ENCODE results near the gene CINP. TPM values are rescaled to one million over a fixed set of nuclear protein-coding genes. Genes with fewer than 3 reads are reported as not detected.

CINP gene
- total and polyA plus RNA-seq, 2 of the 13 experiments (the other 11 are each of a cell fraction or from before 2014, with no cell fraction given): 32.8 to 42.8 TPM

DNA sequence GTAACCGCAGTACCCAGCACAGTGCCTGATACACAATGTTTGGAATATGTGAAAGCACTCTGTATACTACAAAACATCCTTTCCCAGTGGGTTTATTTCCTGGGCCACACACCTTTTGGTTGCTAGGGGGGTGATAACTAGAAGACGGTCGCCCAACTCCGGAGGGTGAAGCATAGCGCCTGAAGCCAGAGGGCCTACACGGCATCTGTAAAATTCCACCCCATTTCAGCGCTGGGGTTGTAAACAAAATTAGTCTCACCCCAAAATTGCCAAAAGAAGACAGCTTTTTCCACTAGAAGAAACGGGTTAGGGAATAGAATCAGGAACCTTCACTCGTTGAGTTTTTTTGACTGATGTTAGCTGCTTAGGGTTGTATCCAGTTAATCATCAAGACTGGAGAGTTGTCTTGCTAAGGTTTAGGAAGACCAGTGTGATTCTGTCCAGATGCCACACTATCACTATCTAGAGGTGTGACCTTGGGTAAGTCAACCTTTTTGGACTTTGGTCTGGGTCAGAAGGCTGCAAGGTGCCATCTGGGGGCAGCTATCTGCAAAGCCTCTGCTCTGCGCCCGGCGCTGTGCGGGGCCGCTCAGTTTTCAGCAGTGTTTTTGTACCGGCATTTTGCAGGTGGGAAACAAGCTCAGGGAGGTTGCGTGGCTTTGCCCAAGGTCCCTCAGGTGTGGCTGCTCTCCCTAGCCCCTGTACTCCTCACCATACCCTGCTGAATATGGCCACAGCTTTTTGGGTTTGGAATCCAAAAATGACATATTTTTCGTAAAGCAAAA lies 41.8 kb downstream of the CINP start (continued):
- TF ChIP-seq, protein P1, sequence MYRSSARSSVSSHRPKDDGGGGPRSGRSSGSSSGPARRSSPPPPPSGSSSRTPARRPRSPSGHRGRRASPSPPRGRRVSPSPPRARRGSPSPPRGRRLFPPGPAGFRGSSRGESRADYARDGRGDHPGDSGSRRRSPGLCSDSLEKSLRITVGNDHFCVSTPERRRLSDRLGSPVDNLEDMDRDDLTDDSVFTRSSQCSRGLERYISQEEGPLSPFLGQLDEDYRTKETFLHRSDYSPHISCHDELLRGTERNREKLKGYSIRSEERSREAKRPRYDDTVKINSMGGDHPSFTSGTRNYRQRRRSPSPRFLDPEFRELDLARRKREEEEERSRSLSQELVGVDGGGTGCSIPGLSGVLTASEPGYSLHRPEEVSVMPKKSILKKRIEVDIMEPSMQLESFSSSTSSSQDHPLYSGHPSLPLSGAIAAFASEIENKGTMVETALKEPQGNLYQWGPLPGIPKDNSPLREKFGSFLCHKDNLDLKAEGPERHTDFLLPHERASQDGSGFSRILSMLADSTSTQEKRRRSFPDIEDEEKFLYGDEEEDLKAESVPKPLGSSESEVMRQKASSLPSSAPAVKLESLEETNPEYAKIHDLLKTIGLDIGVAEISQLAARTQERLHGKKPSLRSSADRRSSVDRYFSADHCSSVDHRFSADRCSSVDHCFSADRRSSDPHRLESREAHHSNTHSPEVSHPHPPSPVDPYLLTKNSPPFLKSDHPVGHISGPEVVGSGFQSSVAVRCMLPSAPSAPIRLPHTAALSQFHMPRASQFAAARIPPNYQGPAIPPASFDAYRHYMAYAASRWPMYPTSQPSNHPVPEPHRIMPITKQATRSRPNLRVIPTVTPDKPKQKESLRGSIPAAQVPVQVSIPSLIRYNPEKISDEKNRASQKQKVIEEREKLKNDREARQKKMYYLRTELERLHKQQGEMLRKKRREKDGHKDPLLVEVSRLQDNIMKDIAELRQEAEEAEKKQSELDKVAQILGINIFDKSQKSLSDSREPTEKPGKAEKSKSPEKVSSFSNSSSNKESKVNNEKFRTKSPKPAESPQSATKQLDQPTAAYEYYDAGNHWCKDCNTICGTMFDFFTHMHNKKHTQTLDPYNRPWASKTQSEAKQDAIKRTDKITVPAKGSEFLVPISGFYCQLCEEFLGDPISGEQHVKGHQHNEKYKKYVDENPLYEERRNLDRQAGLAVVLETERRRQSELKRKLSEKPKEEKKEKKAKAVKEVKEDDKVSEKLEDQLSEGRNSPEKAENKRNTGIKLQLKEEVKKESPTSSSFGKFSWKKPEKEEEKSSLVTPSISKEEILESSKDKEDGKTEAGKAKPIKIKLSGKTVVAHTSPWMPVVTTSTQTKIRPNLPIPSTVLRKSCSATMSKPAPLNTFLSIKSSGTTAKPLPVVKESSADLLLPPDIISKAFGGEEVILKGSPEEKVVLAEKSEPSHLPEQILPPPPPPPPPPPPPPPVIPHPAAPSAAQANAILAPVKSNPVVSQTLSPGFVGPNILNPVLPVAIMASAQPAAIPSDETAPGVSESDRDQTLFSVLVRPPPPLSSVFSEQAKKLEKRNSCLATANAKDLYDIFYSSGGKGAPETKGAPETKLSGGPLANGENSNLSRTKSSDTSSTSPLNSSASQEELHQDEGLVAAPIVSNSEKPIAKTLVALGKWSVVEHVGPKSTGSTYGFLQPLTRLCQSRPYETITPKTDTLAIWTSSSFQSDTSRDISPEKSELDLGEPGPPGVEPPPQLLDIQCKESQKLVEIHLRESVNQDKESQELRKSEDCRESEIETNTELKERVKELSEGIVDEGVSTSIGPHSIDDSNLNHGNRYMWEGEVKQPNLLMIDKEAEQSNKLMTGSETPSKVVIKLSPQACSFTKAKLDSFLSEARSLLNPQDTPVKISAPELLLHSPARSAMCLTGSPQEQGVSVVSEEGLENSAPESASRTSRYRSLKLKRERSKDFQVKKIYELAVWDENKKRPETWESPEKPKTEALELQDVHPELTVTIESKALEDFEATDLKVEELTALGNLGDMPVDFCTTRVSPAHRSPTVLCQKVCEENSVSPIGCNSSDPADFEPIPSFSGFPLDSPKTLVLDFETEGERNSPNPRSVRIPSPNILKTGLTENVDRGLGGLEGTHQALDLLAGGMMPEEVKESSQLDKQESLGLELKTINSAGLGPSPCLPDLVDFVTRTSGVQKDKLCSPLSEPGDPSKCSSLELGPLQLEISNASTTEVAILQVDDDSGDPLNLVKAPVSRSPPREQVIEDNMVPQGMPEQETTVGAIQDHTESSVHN (CRISPR knock-in tag; IDR thresholded peaks at IDR 0.05): peak; percentile 43; the same call in 1 of the 2 replicates
- 0 out of 2 replicates have a peak, but pooled peaks have one; percentile 71 for TF ChIP-seq ZNF850 (CRISPR knock-in tag; conservative IDR thresholded peaks at IDR 0.05)
- peak; percentile 77; the same call in 1 of the 2 replicates for TF ChIP-seq ZNF788 (CRISPR knock-in tag; IDR thresholded peaks at IDR 0.05; ENCODE audit: borderline replicate concordance)
- TF ChIP-seq, protein P2, sequence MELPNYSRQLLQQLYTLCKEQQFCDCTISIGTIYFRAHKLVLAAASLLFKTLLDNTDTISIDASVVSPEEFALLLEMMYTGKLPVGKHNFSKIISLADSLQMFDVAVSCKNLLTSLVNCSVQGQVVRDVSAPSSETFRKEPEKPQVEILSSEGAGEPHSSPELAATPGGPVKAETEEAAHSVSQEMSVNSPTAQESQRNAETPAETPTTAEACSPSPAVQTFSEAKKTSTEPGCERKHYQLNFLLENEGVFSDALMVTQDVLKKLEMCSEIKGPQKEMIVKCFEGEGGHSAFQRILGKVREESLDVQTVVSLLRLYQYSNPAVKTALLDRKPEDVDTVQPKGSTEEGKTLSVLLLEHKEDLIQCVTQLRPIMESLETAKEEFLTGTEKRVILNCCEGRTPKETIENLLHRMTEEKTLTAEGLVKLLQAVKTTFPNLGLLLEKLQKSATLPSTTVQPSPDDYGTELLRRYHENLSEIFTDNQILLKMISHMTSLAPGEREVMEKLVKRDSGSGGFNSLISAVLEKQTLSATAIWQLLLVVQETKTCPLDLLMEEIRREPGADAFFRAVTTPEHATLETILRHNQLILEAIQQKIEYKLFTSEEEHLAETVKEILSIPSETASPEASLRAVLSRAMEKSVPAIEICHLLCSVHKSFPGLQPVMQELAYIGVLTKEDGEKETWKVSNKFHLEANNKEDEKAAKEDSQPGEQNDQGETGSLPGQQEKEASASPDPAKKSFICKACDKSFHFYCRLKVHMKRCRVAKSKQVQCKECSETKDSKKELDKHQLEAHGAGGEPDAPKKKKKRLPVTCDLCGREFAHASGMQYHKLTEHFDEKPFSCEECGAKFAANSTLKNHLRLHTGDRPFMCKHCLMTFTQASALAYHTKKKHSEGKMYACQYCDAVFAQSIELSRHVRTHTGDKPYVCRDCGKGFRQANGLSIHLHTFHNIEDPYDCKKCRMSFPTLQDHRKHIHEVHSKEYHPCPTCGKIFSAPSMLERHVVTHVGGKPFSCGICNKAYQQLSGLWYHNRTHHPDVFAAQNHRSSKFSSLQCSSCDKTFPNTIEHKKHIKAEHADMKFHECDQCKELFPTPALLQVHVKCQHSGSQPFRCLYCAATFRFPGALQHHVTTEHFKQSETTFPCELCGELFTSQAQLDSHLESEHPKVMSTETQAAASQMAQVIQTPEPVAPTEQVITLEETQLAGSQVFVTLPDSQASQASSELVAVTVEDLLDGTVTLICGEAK (IDR thresholded peaks at IDR 0.05): no peak
- TF ChIP-seq, protein P2 (CRISPR knock-in tag; IDR thresholded peaks at IDR 0.05): peak; percentile 70
- no peak for TF ChIP-seq DNMT3B (CRISPR knock-in tag; conservative IDR thresholded peaks at IDR 0.05)
- 0 out of 2 replicates have a peak, but pooled peaks have one; percentile 14 for TF ChIP-seq SIX4 (CRISPR knock-in tag; IDR thresholded peaks at IDR 0.05)
- TF ChIP-seq CENPX (CRISPR knock-in tag; IDR thresholded peaks at IDR 0.05): no peak
- TF ChIP-seq EP300 (IDR thresholded peaks at IDR 0.05; ENCODE audit: low read depth in 2 of 2, low read length in 2 of 2): peak in 1 of 2 experiments; percentile 77; a peak in 2 of 4 replicates
- peak; percentile 56; the same call in 1 of the 2 replicates for TF ChIP-seq EP300 (CRISPR knock-in tag; IDR thresholded peaks at IDR 0.05; ENCODE audit: borderline replicate concordance)
- peak; percentile 6; the same call in 1 of the 2 replicates for TF ChIP-seq SMAD3 (CRISPR knock-in tag; IDR thresholded peaks at IDR 0.05)
